H1 (cell line): ENCODE measurements around the gene OMP. TPM values are rescaled to one million over a fixed set of nuclear protein-coding genes. Genes with fewer than 3 reads are reported as not detected.

Experiments
- CTCF ChIA-PET: fragments of 300-600 bp; sonication (Branson Sonifier 250); formaldehyde crosslinking; loops from one replicate; lab custom pipeline; 2021; ENCODE audit not compliant: partially characterized antibody; lab: Charles Lee
- POLR2A ChIA-PET: fragments of 300-600 bp; sonication (Branson Sonifier 250); formaldehyde crosslinking; loops from one replicate; lab custom pipeline; 2021; ENCODE audit warnings: inconsistent platforms; ENCODE audit not compliant: partially characterized antibody; lab: Charles Lee
- DNase-seq, 2 experiments: peaks; one replicate each; pipeline versions ENCODE4 v3.0.0 to v3.0.0-alpha.2; 2010 to 2022; ENCODE audit warnings: low spot score in 2 of 2, low read depth in 1 of 2, mixed read lengths in 1 of 2
- FAIRE-seq: peaks from 2 replicates; lab custom pipeline; 2011; peaks lifted over from hg19 to GRCh38; lab: Jason Lieb, UNC
- H2AFZ ChIP-seq: 2 replicates; pipeline ENCODE4 v1.8.1; 2012; ENCODE audit warnings: low read length, inconsistent platforms
- H2AK5ac ChIP-seq: 2 replicates; pipeline ENCODE4 v1.6.1; 2013; ENCODE audit warnings: low read depth, low read length
- H2BK120ac ChIP-seq: replicated peaks from 2 replicates; pipeline ENCODE3; 2013; ENCODE audit warnings: low read depth, low read length, inconsistent platforms
- H2BK12ac ChIP-seq: 2 replicates; pipeline ENCODE4 v1.6.1; 2013; ENCODE audit warnings: low read depth, low read length
- H2BK15ac ChIP-seq: 2 replicates; pipeline ENCODE4 v1.6.1; 2013; ENCODE audit warnings: low read length
- H2BK20ac ChIP-seq: 2 replicates; pipeline ENCODE4 v1.6.1; 2013; ENCODE audit warnings: low read length
- H2BK5ac ChIP-seq: 2 replicates; pipeline ENCODE4 v1.6.1; 2013; ENCODE audit warnings: low read depth, low read length
- H3K14ac ChIP-seq: 2 replicates; pipeline ENCODE4 v1.6.1; 2013; ENCODE audit warnings: inconsistent platforms; ENCODE audit not compliant: insufficient read length
- H3K18ac ChIP-seq: 2 replicates; pipeline ENCODE4 v1.6.1; 2013; ENCODE audit warnings: low read length; ENCODE audit errors: extremely low read depth
- H3K23ac ChIP-seq: 2 replicates; pipeline ENCODE4 v1.6.1; 2013; ENCODE audit warnings: inconsistent platforms; ENCODE audit not compliant: insufficient read length
- H3K23me2 ChIP-seq: 2 replicates; pipeline ENCODE4 v1.6.1; 2013; ENCODE audit warnings: low read depth, low read length
- H3K27ac ChIP-seq: 2 replicates; pipeline ENCODE4 v1.6.1; 2011; ENCODE audit warnings: low read depth, low read length, inconsistent platforms
- H3K27me3 ChIP-seq, 4 experiments: replicated peaks in 1 of 4; 1 replicate in 1 of 4; 2 replicates in 3 of 4; pipeline versions ENCODE4 v1.6.1 to v1.8.1; 2011 to 2013; ENCODE audit warnings: low read length in 3 of 4, mild to moderate bottlenecking in 3 of 4, inconsistent platforms in 2 of 4, mixed read lengths in 2 of 4, moderate library complexity in 1 of 4; ENCODE audit not compliant: control insufficient read depth in 3 of 4, insufficient read depth in 3 of 4; ENCODE audit errors: extremely low read depth in 1 of 4
- H3K36me3 ChIP-seq, 4 experiments: 2 replicates each; pipeline versions ENCODE4 v1.6.1 to v1.8.1; 2011 to 2013; ENCODE audit warnings: mild to moderate bottlenecking in 4 of 4, low read length in 3 of 4, moderate library complexity in 2 of 4, control low read depth in 1 of 4, inconsistent platforms in 1 of 4; ENCODE audit not compliant: insufficient read depth in 4 of 4, control insufficient read depth in 2 of 4
- H3K4ac ChIP-seq: replicated peaks from 2 replicates; pipeline ENCODE3; 2013; ENCODE audit warnings: low read length, low read depth, mixed read lengths, inconsistent platforms; ENCODE audit not compliant: insufficient read length
- H3K4me1 ChIP-seq, 4 experiments: replicated peaks in 1 of 4; 1 replicate in 1 of 4; 2 replicates in 3 of 4; pipeline versions ENCODE4 v1.6.1 to v1.8.1; 2011 to 2013; ENCODE audit warnings: low read length in 3 of 4, inconsistent platforms in 2 of 4, mixed read lengths in 1 of 4; ENCODE audit not compliant: insufficient read depth in 4 of 4, control insufficient read depth in 3 of 4
- H3K4me2 ChIP-seq, 2 experiments: 2 replicates each; pipeline versions ENCODE4 v1.6.1 to v1.8.1; 2011 to 2013; ENCODE audit warnings: low read depth in 2 of 2, low read length in 2 of 2, control low read depth in 1 of 2, inconsistent platforms in 1 of 2, mild to moderate bottlenecking in 1 of 2; ENCODE audit not compliant: insufficient read depth in 1 of 2
- H3K4me3 ChIP-seq, 4 experiments: fragments of 200-600, 300-600 bp in 1 of 4; sonication (generic), shearing (Covaris generic), sonication (Bioruptor Twin) in 1 of 4; 2 replicates each; pipeline versions ENCODE4 v1.5.1 to v1.8.1; 2011 to 2016; ENCODE audit warnings: low read length in 4 of 4, low read depth in 3 of 4, control low read depth in 2 of 4, inconsistent platforms in 2 of 4, mild to moderate bottlenecking in 2 of 4, mixed read lengths in 1 of 4, moderate library complexity in 1 of 4; ENCODE audit not compliant: insufficient read depth in 2 of 4; ENCODE audit errors: extremely low read depth in 1 of 4
- H3K56ac ChIP-seq: replicated peaks from 2 replicates; pipeline ENCODE3; 2013; ENCODE audit warnings: low read depth, mild to moderate bottlenecking, mixed read lengths, low read length, inconsistent platforms; ENCODE audit not compliant: insufficient read length
- H3K79me1 ChIP-seq: 2 replicates; pipeline ENCODE4 v1.6.1; 2013; ENCODE audit warnings: low read depth, low read length, control low read depth
- H3K79me2 ChIP-seq, 2 experiments: 2 replicates each; pipeline versions ENCODE4 v1.6.1 to v1.8.1; 2012 to 2013; ENCODE audit warnings: low read length in 2 of 2, mild to moderate bottlenecking in 2 of 2, inconsistent platforms in 1 of 2; ENCODE audit not compliant: insufficient read depth in 2 of 2, control insufficient read depth in 1 of 2
- H3K9ac ChIP-seq, 4 experiments: replicated peaks in 1 of 4; 1 replicate in 1 of 4; 2 replicates in 3 of 4; pipeline versions ENCODE4 v1.6.1 to v1.8.1; 2011 to 2013; ENCODE audit warnings: low read depth in 3 of 4, low read length in 3 of 4, control low read depth in 2 of 4, mild to moderate bottlenecking in 2 of 4, moderate library complexity in 2 of 4, inconsistent platforms in 1 of 4; ENCODE audit errors: extremely low read depth in 1 of 4
- H3K9me3 ChIP-seq, 2 experiments: 2 replicates each; pipeline versions ENCODE4 v1.6.1 to v1.8.1; 2012 to 2013; ENCODE audit warnings: mild to moderate bottlenecking in 2 of 2, moderate library complexity in 2 of 2, control low read depth in 1 of 2, inconsistent platforms in 1 of 2, low read depth in 1 of 2, low read length in 1 of 2, mixed read lengths in 1 of 2; ENCODE audit not compliant: insufficient read depth in 2 of 2
- H4K20me1 ChIP-seq, 2 experiments: replicated peaks in 1 of 2; 2 replicates each; pipeline versions ENCODE3 to v1.8.1; 2011 to 2013; ENCODE audit warnings: inconsistent platforms in 2 of 2, low read length in 2 of 2, mild to moderate bottlenecking in 1 of 2; ENCODE audit not compliant: insufficient read depth in 2 of 2, control insufficient read depth in 1 of 2
- H4K5ac ChIP-seq: 2 replicates; pipeline ENCODE4 v1.6.1; 2013; ENCODE audit warnings: low read length, low read depth, mixed read lengths, inconsistent platforms; ENCODE audit not compliant: insufficient read length
- H4K8ac ChIP-seq: 2 replicates; pipeline ENCODE4 v1.8.0; 2013; ENCODE audit warnings: mild to moderate bottlenecking, moderate library complexity, low read length, inconsistent platforms; ENCODE audit not compliant: insufficient read depth; ENCODE audit errors: extremely low read depth
- H4K91ac ChIP-seq: replicated peaks from 2 replicates; pipeline ENCODE3; 2013; ENCODE audit warnings: low read length, mixed read lengths, inconsistent platforms; ENCODE audit not compliant: insufficient read length
- ASH2L ChIP-seq: fragments of 200-600, 300-600 bp; sonication (generic); IDR thresholded peaks from one replicate; pipeline ENCODE4 v1.7.1; 2017; ENCODE audit warnings: low read length
- CHD2 ChIP-seq: IDR thresholded peaks from 2 replicates; pipeline ENCODE4 v1.6.1; 2012; ENCODE audit warnings: low read length, improper control_type of control experiment
- CREB1 ChIP-seq: IDR thresholded peaks from 2 replicates; pipeline ENCODE4 v1.6.1; 2012; ENCODE audit warnings: inconsistent platforms
- CTBP2 ChIP-seq: IDR thresholded peaks from 2 replicates; pipeline ENCODE4 v1.7.0; 2011; ENCODE audit warnings: borderline replicate concordance, mild to moderate bottlenecking, moderate library complexity, mixed read lengths, low read length; ENCODE audit not compliant: insufficient read depth, insufficient read length
- EP300 ChIP-seq, 2 experiments: IDR thresholded peaks; 1 replicate in 1 of 2; 2 replicates in 1 of 2; pipeline ENCODE4 v1.6.1; 2011 to 2012; ENCODE audit warnings: low read depth in 2 of 2, low read length in 2 of 2, mild to moderate bottlenecking in 2 of 2, borderline replicate concordance in 1 of 2, inconsistent platforms in 1 of 2, moderate library complexity in 1 of 2
- JUND ChIP-seq: IDR thresholded peaks from 2 replicates; pipeline ENCODE4 v1.6.1; 2011; ENCODE audit warnings: mild to moderate bottlenecking, improper control_type of control experiment, low read length
- KDM5A ChIP-seq: fragments of 200-600 bp; IDR thresholded peaks from 2 replicates; pipeline ENCODE4 v1.7.1; 2012; ENCODE audit warnings: mild to moderate bottlenecking, low read length, inconsistent platforms, mixed read lengths
- POU5F1 ChIP-seq: IDR thresholded peaks from 2 replicates; pipeline ENCODE4 v1.6.1; 2011; ENCODE audit warnings: low read depth, mild to moderate bottlenecking, low read length, moderate library complexity
- RFX5 ChIP-seq: IDR thresholded peaks from 2 replicates; pipeline ENCODE4 v1.6.1; 2011; ENCODE audit warnings: low read depth, low read length, improper control_type of control experiment, borderline replicate concordance
- SUZ12 ChIP-seq: fragments of 200-600 bp; sonication (generic); IDR thresholded peaks from 2 replicates; pipeline ENCODE4 v1.6.1; 2012; ENCODE audit warnings: mild to moderate bottlenecking, inconsistent platforms, low read length, moderate library complexity, mixed read lengths
- TAF1 ChIP-seq: IDR thresholded peaks from 2 replicates; pipeline ENCODE4 v1.6.1; 2011; ENCODE audit warnings: mild to moderate bottlenecking, low read depth, low read length
- TAF7 ChIP-seq: optimal IDR thresholded peaks from 2 replicates; pipeline ENCODE3; 2011; ENCODE audit warnings: low read depth, mild to moderate bottlenecking, inconsistent platforms, low read length, moderate library complexity, borderline replicate concordance
- TBP ChIP-seq: IDR thresholded peaks from 2 replicates; pipeline ENCODE4 v1.6.1; 2011; ENCODE audit warnings: low read depth, low read length, improper control_type of control experiment
- WGBS, 2 experiments: shearing (Covaris generic) in 1 of 2; methylation state at CpG; one replicate each; pipeline versions ENCODE4 v1.1.6 to v1.1.7; 2013 to 2015; ENCODE audit warnings: low lambda C conversion rate in 2 of 2, mixed read lengths in 2 of 2, inconsistent platforms in 1 of 2, low coverage in 1 of 2, missing lambda C conversion rate in 1 of 2; ENCODE audit not compliant: insufficient replicate concordance in 2 of 2, insufficient coverage in 1 of 2, insufficient read length in 1 of 2; ENCODE audit errors: extremely low coverage in 1 of 2, missing lambda C conversion rate in 1 of 2; 5-methylcytosine and 5-hydroxymethylcytosine counted together
- polyA plus RNA-seq, 7 experiments: library from polyadenylated mRNA; depleted of rRNA in 3 of 7; stranded (reverse) in 5 of 7; unstranded in 2 of 7; fragments of >200 nt in 5 of 7; fragments of 200-250 nt in 2 of 7; gene quantifications; 1 replicate in 5 of 7; 2 replicates in 1 of 7; 4 replicates in 1 of 7; pipeline versions ENCODE4 v1.2.1 to v1.2.3, GENCODE V29; 2011 to 2013; ENCODE audit warnings: missing spikeins in 2 of 7, mixed read lengths in 2 of 7
- total RNA-seq: library from RNA; stranded (reverse); fragmentation: NEBNext Ultra II Directional; extraction: Animal tissue kit (Norgen Biotek cat#: 25700); gene quantifications from 2 replicates; pipeline ENCODE4 v1.2.1, GENCODE V29; 2021
- TF ChIP-seq, protein P1 (sequence below): IDR thresholded peaks from 2 replicates; pipeline ENCODE4 v1.6.1; 2011; ENCODE audit warnings: low read depth, mild to moderate bottlenecking, low read length; ENCODE audit not compliant: insufficient read depth

The OMP gene
- total and polyA plus RNA-seq, 2 of the 8 experiments (the other 6 are each of a cell fraction or from before 2014, with no cell fraction given) = not detected

DNA sequence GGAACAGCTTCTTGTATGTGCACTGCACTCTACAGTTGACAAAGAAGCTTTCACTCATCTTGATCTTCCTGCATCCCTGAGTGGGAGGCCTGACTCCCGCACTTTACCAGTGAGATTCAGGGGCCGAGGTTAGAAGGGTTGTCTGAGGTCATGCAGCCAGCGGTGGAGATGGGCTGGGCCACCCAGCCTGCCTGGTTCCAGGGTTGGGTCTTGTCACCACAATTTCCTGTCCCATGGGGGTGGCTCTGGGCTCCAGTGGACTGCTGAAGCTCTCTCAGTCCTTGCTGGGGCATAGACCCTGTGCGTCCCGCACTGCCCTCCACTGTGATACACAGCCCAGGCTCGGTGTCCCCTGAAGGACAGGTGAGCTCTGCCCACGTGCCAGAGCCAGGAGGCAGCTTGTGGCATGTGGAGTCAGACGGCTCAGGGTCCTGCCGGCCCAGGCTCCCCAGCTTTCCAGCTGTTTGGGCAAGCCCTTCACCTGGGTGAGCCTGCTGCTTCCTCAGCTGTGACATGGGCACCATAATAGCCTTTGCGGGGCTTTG, 18.5 kb downstream of the OMP start:
- no peak overlapping the region for H3K14ac ChIP-seq
- 88% methylated on average over 10 of the region's 10 CpGs; no CpG with 5 or more reads in 1 of the 2 experiments for WGBS, 2 experiments
- H2BK20ac ChIP-seq = no peak overlapping the region
- no peak overlapping the region for H3K4me3 ChIP-seq
- FAIRE-seq = no peak
- no peaks in the 10 kb centered on the region for H3K79me2 ChIP-seq
- CTCF ChIA-PET = interaction anchor here (0.7 to 13.9 kb wide), 9 partner anchors 6 to 469 kb away, joined by 3 to 170 read pairs (median 6); no protein-coding TSS in a partner anchor
- H2BK12ac ChIP-seq = no peak overlapping the region
- no peak overlapping the region for H3K4ac ChIP-seq
- no peak overlapping the region for H4K5ac ChIP-seq
- H4K8ac ChIP-seq = no peak overlapping the region
- no peak overlapping the region for H2BK5ac ChIP-seq
- H3K36me3 ChIP-seq = no peaks in the 10 kb centered on the region; a peak in 1 of 8 replicates
- H3K9me3 ChIP-seq = no peaks in the 10 kb centered on the region
- no peaks in the 10 kb centered on the region for H3K23me2 ChIP-seq
- H3K18ac ChIP-seq = no peak overlapping the region
- no peak overlapping the region for H2BK15ac ChIP-seq
- H3K79me1 ChIP-seq = no peaks in the 10 kb centered on the region
- H2BK120ac ChIP-seq = no peak overlapping the region
- no peak overlapping the region for H3K23ac ChIP-seq
- H3K56ac ChIP-seq = no peak overlapping the region
- H2AFZ ChIP-seq = no peak overlapping the region
- no peak overlapping the region for H3K9ac ChIP-seq
- no peaks in the 10 kb centered on the region for H3K27me3 ChIP-seq
- DNase-seq = no peak
- H3K4me1 ChIP-seq = no peaks in the 10 kb centered on the region
- no peak overlapping the region for H4K91ac ChIP-seq
- H3K4me2 ChIP-seq = no peak overlapping the region
- no peaks in the 10 kb centered on the region for H4K20me1 ChIP-seq
- POLR2A ChIA-PET = no interaction called here
- no peak overlapping the region for H3K27ac ChIP-seq
- no peak overlapping the region for H2AK5ac ChIP-seq
- no peak for TF ChIP-seq SUZ12
- TF ChIP-seq, protein P1, sequence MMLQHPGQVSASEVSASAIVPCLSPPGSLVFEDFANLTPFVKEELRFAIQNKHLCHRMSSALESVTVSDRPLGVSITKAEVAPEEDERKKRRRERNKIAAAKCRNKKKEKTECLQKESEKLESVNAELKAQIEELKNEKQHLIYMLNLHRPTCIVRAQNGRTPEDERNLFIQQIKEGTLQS = no peak
- TF ChIP-seq POU5F1 = no peak
- TF ChIP-seq RFX5 = no peak
- TF ChIP-seq CHD2 = no peak
- no peak for TF ChIP-seq ASH2L
- TF ChIP-seq TAF7 = no peak
- no peak for TF ChIP-seq TAF1
- no peak for TF ChIP-seq CREB1
- no peak for TF ChIP-seq EP300 (IDR thresholded peaks at IDR 0.05; ENCODE audit: borderline replicate concordance in 1 of 2, low read depth in 2 of 2, low read length in 2 of 2)
- no peak for TF ChIP-seq TBP
- no peak for TF ChIP-seq KDM5A
- no peak for TF ChIP-seq CTBP2
- no peak for TF ChIP-seq JUND
